Glutamatergic neuron (in vitro differentiated cells): Measurements from ENCODE around the gene RHOH. TPM values are rescaled to one million over a fixed set of nuclear protein-coding genes. Genes with fewer than 3 reads are reported as not detected.

ENCODE experiments used
- DNase-seq: peaks from one replicate; pipeline ENCODE4 v3.0.0; 2022
- H3K27ac Mint-ChIP-seq: one replicate; pipeline ENCODE4 v1.8.0; 2020; ENCODE audit warnings: mild to moderate bottlenecking, mixed read lengths, inconsistent platforms; ENCODE audit not compliant: unreplicated experiment
- H3K27me3 Mint-ChIP-seq: one replicate; pipeline ENCODE4 v1.8.0; 2020; ENCODE audit warnings: mild to moderate bottlenecking, moderate library complexity, mixed read lengths, inconsistent platforms; ENCODE audit not compliant: unreplicated experiment
- H3K36me3 Mint-ChIP-seq: one replicate; pipeline ENCODE4 v1.8.0; 2020; ENCODE audit warnings: mild to moderate bottlenecking, mixed read lengths, inconsistent platforms; ENCODE audit not compliant: unreplicated experiment
- H3K4me1 Mint-ChIP-seq: one replicate; pipeline ENCODE4 v1.8.0; 2020; ENCODE audit warnings: mild to moderate bottlenecking, low read depth, mixed read lengths, inconsistent platforms; ENCODE audit not compliant: unreplicated experiment
- H3K4me3 Mint-ChIP-seq: one replicate; pipeline ENCODE4 v1.8.0; 2020; ENCODE audit warnings: mild to moderate bottlenecking, mixed read lengths, inconsistent platforms; ENCODE audit not compliant: unreplicated experiment
- H3K9me3 Mint-ChIP-seq: one replicate; pipeline ENCODE4 v1.8.0; 2020; ENCODE audit warnings: mild to moderate bottlenecking, moderate library complexity, mixed read lengths, inconsistent platforms; ENCODE audit not compliant: unreplicated experiment
- total RNA-seq: library from RNA; stranded (reverse); fragmentation: NEBNext Ultra II Directional; extraction: Animal tissue kit (Norgen Biotek cat#: 25700); gene quantifications from one replicate; pipeline ENCODE4 v1.2.1, GENCODE V29; 2021; ENCODE audit not compliant: unreplicated experiment
- TF ChIP-seq, protein P1 (sequence below): fragments of 200-600 bp; sonication (generic); IDR thresholded peaks from one replicate; pipeline ENCODE4 v1.5.0; 2021; ENCODE audit not compliant: partially characterized antibody, unreplicated experiment

Gene RHOH
- total RNA-seq, 1 donor from 2014 or later: not detected

DNA sequence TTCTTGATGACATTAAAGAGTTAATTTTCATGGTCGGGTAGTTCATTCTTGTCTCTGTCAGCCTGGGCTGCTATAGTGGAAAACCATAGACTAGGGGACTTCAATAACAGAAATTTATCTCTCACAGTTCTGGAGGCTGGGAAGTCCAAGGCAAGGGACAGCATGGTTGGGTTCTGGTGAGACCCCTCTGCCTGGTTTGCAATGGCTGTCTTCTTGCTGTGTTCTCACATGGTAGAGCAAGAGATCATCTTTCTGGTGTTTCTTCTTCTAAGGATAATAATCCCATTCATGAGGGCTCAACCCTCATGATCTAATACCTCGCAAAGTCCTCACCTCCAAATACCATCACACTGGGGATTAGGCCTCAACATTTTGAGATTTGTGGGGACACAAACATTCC lies 50.1 kb downstream of the RHOH start:
- TF ChIP-seq, protein P1, sequence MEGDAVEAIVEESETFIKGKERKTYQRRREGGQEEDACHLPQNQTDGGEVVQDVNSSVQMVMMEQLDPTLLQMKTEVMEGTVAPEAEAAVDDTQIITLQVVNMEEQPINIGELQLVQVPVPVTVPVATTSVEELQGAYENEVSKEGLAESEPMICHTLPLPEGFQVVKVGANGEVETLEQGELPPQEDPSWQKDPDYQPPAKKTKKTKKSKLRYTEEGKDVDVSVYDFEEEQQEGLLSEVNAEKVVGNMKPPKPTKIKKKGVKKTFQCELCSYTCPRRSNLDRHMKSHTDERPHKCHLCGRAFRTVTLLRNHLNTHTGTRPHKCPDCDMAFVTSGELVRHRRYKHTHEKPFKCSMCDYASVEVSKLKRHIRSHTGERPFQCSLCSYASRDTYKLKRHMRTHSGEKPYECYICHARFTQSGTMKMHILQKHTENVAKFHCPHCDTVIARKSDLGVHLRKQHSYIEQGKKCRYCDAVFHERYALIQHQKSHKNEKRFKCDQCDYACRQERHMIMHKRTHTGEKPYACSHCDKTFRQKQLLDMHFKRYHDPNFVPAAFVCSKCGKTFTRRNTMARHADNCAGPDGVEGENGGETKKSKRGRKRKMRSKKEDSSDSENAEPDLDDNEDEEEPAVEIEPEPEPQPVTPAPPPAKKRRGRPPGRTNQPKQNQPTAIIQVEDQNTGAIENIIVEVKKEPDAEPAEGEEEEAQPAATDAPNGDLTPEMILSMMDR: no peak
- Mint-ChIP-seq H3K9me3 (peaks cover 4% of the 10 kb centered on the region), H3K4me1 (no peaks in the 10 kb centered on the region), H3K36me3 (no peaks in the 10 kb centered on the region), H3K27me3 (peaks cover 2% of the 10 kb centered on the region), H3K27ac (no peak overlapping the region), H3K4me3 (no peak overlapping the region)
- DNase-seq: no peak

- no peaks in the 10 kb centered on the region for H3K36me3 Mint-ChIP-seq
- peaks cover 4% of the 10 kb centered on the region for H3K9me3 Mint-ChIP-seq
- no peak overlapping the region for H3K4me3 Mint-ChIP-seq
- H3K4me1 Mint-ChIP-seq: no peaks in the 10 kb centered on the region
- H3K27ac Mint-ChIP-seq: no peak overlapping the region
- TF ChIP-seq, protein P1: no peak
- peaks cover 2% of the 10 kb centered on the region for H3K27me3 Mint-ChIP-seq
- DNase-seq: no peak
Measured at GRCh38 chr4:40247350-40247749, 50.5 kb downstream of the RHOH start.

DNA sequence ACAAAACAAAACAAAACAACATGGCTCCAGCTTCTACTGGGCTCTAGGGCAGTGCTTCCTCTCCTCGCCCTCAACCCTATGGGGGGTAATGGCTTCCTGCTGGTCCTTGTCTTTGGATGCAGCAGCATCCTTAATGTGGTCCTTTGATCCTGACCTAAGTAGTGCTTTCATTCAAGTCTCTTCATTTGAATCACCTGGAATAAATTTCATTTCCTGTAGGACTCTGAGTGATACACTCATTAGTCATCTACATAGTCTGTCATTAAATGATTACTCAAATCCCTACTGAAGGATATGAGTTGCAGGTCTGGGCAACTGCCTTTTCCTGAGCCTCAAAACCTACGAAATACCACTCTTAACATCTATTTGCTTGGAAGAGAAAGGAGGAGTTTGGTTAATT lies 54.5 kb downstream of the RHOH start:
- Mint-ChIP-seq H3K9me3 (no peaks in the 10 kb centered on the region), H3K27me3 (peaks cover 2% of the 10 kb centered on the region), H3K4me3 (no peak overlapping the region), H3K4me1 (no peaks in the 10 kb centered on the region), H3K36me3 (no peaks in the 10 kb centered on the region), H3K27ac (no peak overlapping the region)
- TF ChIP-seq, protein P1: no peak
- DNase-seq: no peak

DNA sequence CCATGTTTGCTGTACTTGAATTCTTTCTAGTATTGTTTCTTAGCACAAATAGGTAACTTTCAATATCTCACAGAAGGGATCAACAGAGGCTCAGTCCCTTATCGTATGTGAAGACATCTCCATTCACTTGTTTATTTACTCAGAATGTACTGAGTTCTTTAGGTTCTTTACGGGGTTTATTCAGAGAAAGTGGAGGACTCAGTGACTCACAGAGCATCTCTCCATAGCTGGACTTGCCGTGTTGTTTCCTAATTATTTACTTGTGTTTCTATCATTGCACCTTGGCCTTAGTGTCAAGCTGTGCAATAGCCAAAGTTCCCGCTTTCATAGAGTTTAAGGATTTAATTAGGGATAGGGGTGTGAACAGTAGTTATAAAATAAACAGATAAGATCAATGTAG lies 57.1 kb downstream of the RHOH start:
- H3K27ac Mint-ChIP-seq: no peak overlapping the region
- peaks cover 2% of the 10 kb centered on the region for H3K27me3 Mint-ChIP-seq
- H3K4me1 Mint-ChIP-seq: no peaks in the 10 kb centered on the region
- H3K36me3 Mint-ChIP-seq: no peaks in the 10 kb centered on the region
- no peaks in the 10 kb centered on the region for H3K9me3 Mint-ChIP-seq
- H3K4me3 Mint-ChIP-seq: no peak overlapping the region
- TF ChIP-seq, protein P1: no peak
- no peak for DNase-seq

DNA sequence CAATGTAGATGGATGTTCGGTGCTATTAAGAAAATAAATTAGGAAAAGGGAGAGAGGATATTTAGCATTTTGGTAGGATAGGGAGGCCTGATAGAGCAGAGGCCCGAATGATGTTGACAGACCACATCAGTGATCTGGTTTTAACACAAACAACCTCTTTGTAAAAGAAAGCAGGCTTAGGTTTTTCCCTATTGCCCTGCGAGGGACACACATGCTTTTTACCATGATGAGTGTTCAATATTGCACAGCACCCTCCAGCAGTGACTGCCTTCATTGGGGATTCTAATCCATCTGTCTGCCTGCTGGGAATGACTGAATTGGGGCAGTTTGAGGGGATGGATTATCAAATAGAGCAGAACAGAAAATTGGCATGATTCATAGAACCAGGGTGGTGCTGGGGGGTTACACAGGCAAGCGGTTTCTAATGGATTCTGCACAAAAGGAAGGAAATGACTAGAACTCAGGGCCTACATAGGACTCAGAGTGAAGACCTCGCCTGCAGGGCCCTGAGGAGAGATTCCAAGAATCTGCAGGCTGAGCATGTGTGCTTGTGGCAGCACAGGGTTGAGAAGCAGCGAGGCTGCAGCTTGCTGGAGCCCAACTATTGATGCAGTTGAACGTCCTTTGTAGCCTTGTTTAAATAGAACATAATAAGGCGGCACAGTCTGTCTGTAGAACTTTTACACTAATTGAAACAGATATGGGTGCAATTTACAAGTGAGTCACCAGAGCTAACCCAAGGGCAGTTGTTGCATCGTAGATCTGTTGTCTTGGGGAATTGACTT lies 58.0 kb downstream of the RHOH start:
- H3K36me3 Mint-ChIP-seq: no peaks in the 10 kb centered on the region
- TF ChIP-seq, protein P1: no peak
- H3K9me3 Mint-ChIP-seq: no peaks in the 10 kb centered on the region
- no peak overlapping the region for H3K27ac Mint-ChIP-seq
- DNase-seq: no peak
- no peak overlapping the region for H3K4me3 Mint-ChIP-seq
- peaks cover 3% of the 10 kb centered on the region for H3K27me3 Mint-ChIP-seq
- H3K4me1 Mint-ChIP-seq: no peaks in the 10 kb centered on the region
